SK-N-SH (cell line): ENCODE data around the gene VKORC1L1. TPM values are rescaled to one million over a fixed set of nuclear protein-coding genes. Genes with fewer than 3 reads are reported as not detected.

Experiments
- CTCF ChIA-PET: fragments of 300-600, 350-600 bp; formaldehyde crosslinking; extraction: SDS; loops from one replicate; lab custom pipeline; 2021; lab: Yijun Ruan, JAX
- POLR2A ChIA-PET: fragments of 350-600 bp; sonication (Branson Sonifier 250); formaldehyde crosslinking; extraction: SDS; loops from one replicate; lab custom pipeline; 2020; ENCODE audit warnings: antibody characterized with exemption, inconsistent platforms; lab: Yijun Ruan, JAX
- DNase-seq: peaks from one replicate; pipeline ENCODE4 v3.0.0; 2012
- H2AFZ ChIP-seq: fragments of 200-600 bp; sonication (generic); 2 replicates; pipeline ENCODE4 v1.8.1; 2016; ENCODE audit warnings: antibody characterized with exemption, mild to moderate bottlenecking, low read depth
- H3F3A ChIP-seq: fragments of 200-600 bp; sonication (generic); replicated peaks from 2 replicates; pipeline ENCODE3; 2016; ENCODE audit warnings: antibody characterized with exemption, mild to moderate bottlenecking; ENCODE audit not compliant: insufficient read depth
- H3K27ac ChIP-seq, 2 experiments: fragments of 200-500 bp in 1 of 2; fragments of 200-600 bp in 1 of 2; sonication (Bioruptor generic) in 1 of 2; sonication (generic), shearing (Covaris generic) in 1 of 2; 2 replicates each; pipeline versions ENCODE4 v1.5.1 to v1.6.1; 2014 to 2016; ENCODE audit warnings: low read depth in 2 of 2, inconsistent platforms in 1 of 2, low read length in 1 of 2, mild to moderate bottlenecking in 1 of 2, mixed read lengths in 1 of 2
- H3K27me3 ChIP-seq: fragments of 200-600 bp; sonication (generic), shearing (Covaris generic); 2 replicates; pipeline ENCODE4 v1.6.1; 2016; ENCODE audit warnings: mixed run types; ENCODE audit not compliant: insufficient read depth
- H3K36me3 ChIP-seq, 2 experiments: fragments of 200-500 bp in 1 of 2; fragments of 200-600 bp in 1 of 2; sonication (Bioruptor generic) in 1 of 2; sonication (generic) in 1 of 2; replicated peaks in 1 of 2; 2 replicates each; pipeline versions ENCODE3 to v1.5.1; 2014 to 2016; ENCODE audit warnings: low read length in 1 of 2, mild to moderate bottlenecking in 1 of 2; ENCODE audit not compliant: insufficient read depth in 2 of 2, control insufficient read depth in 1 of 2
- H3K4me1 ChIP-seq, 2 experiments: fragments of 200-500 bp in 1 of 2; fragments of 200-600 bp in 1 of 2; sonication (Bioruptor generic) in 1 of 2; sonication (generic), shearing (Covaris generic) in 1 of 2; 2 replicates each; pipeline versions ENCODE4 v1.5.1 to v1.6.1; 2014 to 2016; ENCODE audit warnings: low read depth in 1 of 2, low read length in 1 of 2, mixed run types in 1 of 2; ENCODE audit not compliant: insufficient read depth in 2 of 2, control insufficient read depth in 1 of 2
- H3K4me2 ChIP-seq: fragments of 200-600 bp; sonication (generic), shearing (Covaris generic); 2 replicates; pipeline ENCODE4 v1.6.1; 2017; ENCODE audit warnings: mixed run types
- H3K4me3 ChIP-seq, 2 experiments: fragments of 200-500 bp in 1 of 2; fragments of 200-600 bp in 1 of 2; sonication (Bioruptor generic) in 1 of 2; sonication (generic), shearing (Covaris generic) in 1 of 2; 2 replicates each; pipeline versions ENCODE4 v1.5.1 to v1.8.1; 2014 to 2016; ENCODE audit warnings: low read depth in 2 of 2, inconsistent platforms in 1 of 2, low read length in 1 of 2, mild to moderate bottlenecking in 1 of 2, mixed read lengths in 1 of 2, moderate library complexity in 1 of 2
- H3K79me2 ChIP-seq: fragments of 200-600 bp; sonication (generic); 2 replicates; pipeline ENCODE4 v1.8.1; 2017; ENCODE audit warnings: mild to moderate bottlenecking; ENCODE audit not compliant: insufficient read depth
- H3K9ac ChIP-seq: fragments of 200-600 bp; sonication (generic); 2 replicates; pipeline ENCODE4 v1.6.1; 2017; ENCODE audit warnings: mixed run types
- H3K9me2 ChIP-seq: fragments of 200-600 bp; sonication (generic); 2 replicates; pipeline ENCODE4 v1.6.1; 2017; ENCODE audit warnings: mixed run types
- H3K9me3 ChIP-seq: fragments of 200-600 bp; sonication (generic); 2 replicates; pipeline ENCODE4 v1.6.1; 2017; ENCODE audit warnings: mixed run types, mild to moderate bottlenecking, moderate library complexity
- H4K20me1 ChIP-seq: fragments of 200-600 bp; sonication (generic); 2 replicates; pipeline ENCODE4 v1.6.1; 2017; ENCODE audit warnings: mild to moderate bottlenecking, mixed run types; ENCODE audit not compliant: insufficient read depth
- FOSL2 ChIP-seq: IDR thresholded peaks from 2 replicates; pipeline ENCODE4 v1.4.0; 2012; ENCODE audit warnings: low read depth, mild to moderate bottlenecking, moderate library complexity, borderline replicate concordance
- FOXJ3 ChIP-seq: sonication (generic); formaldehyde crosslinking; IDR thresholded peaks from 2 replicates; pipeline ENCODE4 v1.5.1; 2020; ENCODE audit warnings: mild to moderate bottlenecking, missing genetic modification reagents
- GABPA ChIP-seq: IDR thresholded peaks from 2 replicates; pipeline ENCODE4 v1.4.0; 2012; ENCODE audit warnings: low read depth, mild to moderate bottlenecking
- GATA2 ChIP-seq: sonication (generic); formaldehyde crosslinking; IDR thresholded peaks from 2 replicates; pipeline ENCODE4 v1.5.0; 2020; ENCODE audit warnings: mild to moderate bottlenecking, missing genetic modification reagents
- JUND ChIP-seq: IDR thresholded peaks from 2 replicates; pipeline ENCODE4 v1.4.0; 2012
- MAX ChIP-seq: IDR thresholded peaks from 2 replicates; pipeline ENCODE4 v1.4.0; 2012; ENCODE audit warnings: low read depth
- MEF2A ChIP-seq: IDR thresholded peaks from 2 replicates; pipeline ENCODE4 v1.4.0; 2012; ENCODE audit warnings: low read depth, borderline replicate concordance
- MXI1 ChIP-seq: IDR thresholded peaks from 2 replicates; pipeline ENCODE4 v1.6.1; 2012; ENCODE audit warnings: mild to moderate bottlenecking, low read depth, low read length, improper control_type of control experiment
- NFIC ChIP-seq: IDR thresholded peaks from 2 replicates; pipeline ENCODE4 v1.4.0; 2012; ENCODE audit warnings: borderline replicate concordance
- NRF1 ChIP-seq: IDR thresholded peaks from 2 replicates; pipeline ENCODE4 v1.6.1; 2012; ENCODE audit warnings: low read depth, mild to moderate bottlenecking, low read length
- RAD21 ChIP-seq: IDR thresholded peaks from 2 replicates; pipeline ENCODE4 v1.6.1; 2012; ENCODE audit warnings: mild to moderate bottlenecking, low read length
- RCOR1 ChIP-seq: fragments of 150-350 bp; IDR thresholded peaks from 2 replicates; pipeline ENCODE4 v1.6.1; 2017; ENCODE audit warnings: antibody characterized with exemption, low read length
- RFX5 ChIP-seq: IDR thresholded peaks from 2 replicates; pipeline ENCODE4 v1.6.1; 2012; ENCODE audit warnings: mild to moderate bottlenecking, improper control_type of control experiment, low read length
- SIN3A ChIP-seq: IDR thresholded peaks from 2 replicates; pipeline ENCODE4 v1.6.1; 2012; ENCODE audit warnings: low read depth, mild to moderate bottlenecking, low read length, moderate library complexity, borderline replicate concordance
- SMC3 ChIP-seq: IDR thresholded peaks from 2 replicates; pipeline ENCODE4 v1.6.1; 2012; ENCODE audit warnings: low read depth, low read length, improper control_type of control experiment
- TCF12 ChIP-seq: IDR thresholded peaks from 2 replicates; pipeline ENCODE4 v1.4.0; 2012
- TEAD4 ChIP-seq: IDR thresholded peaks from 2 replicates; pipeline ENCODE4 v1.4.0; 2012; ENCODE audit warnings: mild to moderate bottlenecking, borderline replicate concordance; ENCODE audit not compliant: insufficient read depth
- YY1 ChIP-seq: IDR thresholded peaks from 2 replicates; pipeline ENCODE4 v1.4.0; 2012; ENCODE audit warnings: low read depth, mild to moderate bottlenecking
- ZBTB33 ChIP-seq: IDR thresholded peaks from 2 replicates; pipeline ENCODE4 v1.4.0; 2012; ENCODE audit warnings: low read depth, borderline replicate concordance
- WGBS: methylation state at CpG from one replicate; pipeline ENCODE4 v1.1.6; 2017; ENCODE audit warnings: low lambda C conversion rate; 5-methylcytosine and 5-hydroxymethylcytosine counted together
- polyA plus RNA-seq, 3 experiments: library from polyadenylated mRNA; depleted of rRNA; stranded (reverse); fragments of >200 nt; gene quantifications; 2 replicates each; pipeline ENCODE4 v1.2.3, GENCODE V29; 2012
- TF ChIP-seq, protein P1 (sequence below): fragments of 150-350 bp; IDR thresholded peaks from 2 replicates; pipeline ENCODE4 v1.6.1; 2017; ENCODE audit warnings: antibody characterized with exemption, low read length, low read depth, borderline replicate concordance
- TF ChIP-seq, protein P2 (sequence below): fragments of 200-600 bp; sonication (generic); IDR thresholded peaks from 2 replicates; pipeline ENCODE4 v1.6.1; 2017; ENCODE audit warnings: antibody characterized with exemption, mild to moderate bottlenecking, moderate library complexity

VKORC1L1 gene
- polyA plus RNA-seq, 1 of the 3 experiments (the other 2 are of a cell fraction) = 14.7 TPM

DNA sequence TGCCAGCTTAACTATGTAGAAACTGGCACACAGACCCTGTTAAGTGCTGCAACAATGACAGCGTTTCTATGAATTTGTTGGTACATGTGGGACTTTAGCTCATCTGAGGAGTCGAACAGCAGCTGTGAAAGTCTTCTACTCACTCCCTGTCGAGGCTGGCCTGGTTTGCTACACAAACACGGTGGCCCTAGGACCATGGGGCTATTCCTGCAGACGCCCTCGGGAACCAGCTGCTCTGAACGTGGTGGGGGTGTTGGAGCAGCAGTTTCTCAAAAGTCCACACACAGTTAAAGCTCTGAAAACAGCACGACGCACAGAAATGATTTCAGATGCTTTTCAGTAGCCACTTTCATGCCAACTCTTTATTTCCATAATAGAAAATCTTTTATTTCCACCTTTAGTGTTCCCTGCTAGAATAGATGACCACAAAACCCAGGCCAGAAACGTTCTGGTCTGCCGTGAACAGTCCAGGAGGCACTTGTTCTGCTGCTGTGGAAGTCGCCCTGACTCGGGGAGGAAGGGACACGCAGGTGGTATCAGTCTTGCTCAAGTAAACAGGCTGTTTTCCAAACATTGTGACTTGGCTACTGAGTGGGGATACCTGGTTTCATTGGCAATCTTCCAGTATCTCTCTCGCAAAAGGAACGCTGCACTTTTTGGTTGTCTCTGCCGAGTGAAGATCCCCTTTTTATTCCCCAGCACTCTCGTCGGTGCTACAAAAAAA lies 87.6 kb downstream of the VKORC1L1 start:
- Histone ChIP-seq H3K4me2 (no peak overlapping the region), H4K20me1 (no peaks in the 10 kb centered on the region), H3K9me3 (no peaks in the 10 kb centered on the region), H2AFZ (no peak overlapping the region), H3K79me2 (no peaks in the 10 kb centered on the region), H3K9ac (no peak overlapping the region), H3K9me2 (no peaks in the 10 kb centered on the region), H3K36me3 (peaks cover 48 to 67% of the 10 kb centered on the region in 2 experiments), H3K4me1 (no peaks in the 10 kb centered on the region), H3K27ac (no peak overlapping the region), H3K27me3 (no peaks in the 10 kb centered on the region), H3K4me3 (no peak overlapping the region), H3F3A (peaks cover 11% of the 10 kb centered on the region)
- DNase-seq = no peak
- WGBS = 86% methylated on average over 19 of the region's 19 CpGs
- POLR2A ChIA-PET = no interaction called here
- CTCF ChIA-PET = no interaction called here
- TF ChIP-seq FOXJ3 (no peak), RFX5 (no peak), SMC3 (no peak), GATA2 (CRISPR knock-in tag) (no peak), TCF12 (no peak), RAD21 (no peak), MAX (no peak), GABPA (no peak), TEAD4 (no peak), RCOR1 (no peak), FOSL2 (no peak), SIN3A (no peak), NRF1 (no peak), JUND (no peak), MXI1 (no peak)
- TF ChIP-seq, protein P1, sequence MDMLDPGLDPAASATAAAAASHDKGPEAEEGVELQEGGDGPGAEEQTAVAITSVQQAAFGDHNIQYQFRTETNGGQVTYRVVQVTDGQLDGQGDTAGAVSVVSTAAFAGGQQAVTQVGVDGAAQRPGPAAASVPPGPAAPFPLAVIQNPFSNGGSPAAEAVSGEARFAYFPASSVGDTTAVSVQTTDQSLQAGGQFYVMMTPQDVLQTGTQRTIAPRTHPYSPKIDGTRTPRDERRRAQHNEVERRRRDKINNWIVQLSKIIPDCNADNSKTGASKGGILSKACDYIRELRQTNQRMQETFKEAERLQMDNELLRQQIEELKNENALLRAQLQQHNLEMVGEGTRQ = no peak

DNA sequence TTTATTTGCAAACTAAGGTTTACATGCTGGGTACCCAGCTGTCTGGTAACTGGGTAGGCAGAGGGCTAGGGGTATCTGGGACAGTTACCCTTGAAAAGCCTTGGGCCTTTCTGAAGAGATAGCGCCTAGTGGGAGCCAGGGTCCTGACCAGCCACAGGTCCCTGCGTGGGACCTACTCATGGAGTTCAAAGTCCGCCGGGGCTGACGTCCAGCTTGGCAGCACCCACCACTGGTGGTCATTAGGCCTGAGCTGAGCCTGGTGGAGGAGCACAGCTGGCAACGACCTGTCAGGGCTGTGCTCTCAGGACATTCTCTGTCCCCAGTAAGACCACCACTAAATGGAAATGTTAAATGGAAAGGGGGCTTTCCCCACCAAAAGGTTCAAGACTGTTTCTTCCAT lies 89.2 kb downstream of the VKORC1L1 start:
- DNase-seq = no peak
- no peaks in the 10 kb centered on the region for H3K27me3 ChIP-seq
- no peak overlapping the region for H3K9ac ChIP-seq
- H4K20me1 ChIP-seq = no peaks in the 10 kb centered on the region
- peaks cover 43 to 67% of the 10 kb centered on the region in 2 experiments for H3K36me3 ChIP-seq
- H3K4me2 ChIP-seq = no peak overlapping the region
- no peaks in the 10 kb centered on the region for H3K79me2 ChIP-seq
- H3K4me3 ChIP-seq = no peak overlapping the region
- 91% methylated on average over 5 of the region's 6 CpGs for WGBS
- CTCF ChIA-PET = interaction anchor here (1.3 kb wide), 1 partner anchor 20 kb away, joined by 3 read pairs; the partner anchor contains the start of gene GUSB
- no peaks in the 10 kb centered on the region for H3K4me1 ChIP-seq
- peaks cover 11% of the 10 kb centered on the region for H3F3A ChIP-seq
- TF ChIP-seq ZBTB33 = no peak
- no peak for TF ChIP-seq MXI1
- no peak for TF ChIP-seq MEF2A
- no peak for TF ChIP-seq FOSL2
- no peak for TF ChIP-seq NFIC
- TF ChIP-seq YY1 = no peak
- no peak for TF ChIP-seq FOXJ3
- TF ChIP-seq, protein P2, sequence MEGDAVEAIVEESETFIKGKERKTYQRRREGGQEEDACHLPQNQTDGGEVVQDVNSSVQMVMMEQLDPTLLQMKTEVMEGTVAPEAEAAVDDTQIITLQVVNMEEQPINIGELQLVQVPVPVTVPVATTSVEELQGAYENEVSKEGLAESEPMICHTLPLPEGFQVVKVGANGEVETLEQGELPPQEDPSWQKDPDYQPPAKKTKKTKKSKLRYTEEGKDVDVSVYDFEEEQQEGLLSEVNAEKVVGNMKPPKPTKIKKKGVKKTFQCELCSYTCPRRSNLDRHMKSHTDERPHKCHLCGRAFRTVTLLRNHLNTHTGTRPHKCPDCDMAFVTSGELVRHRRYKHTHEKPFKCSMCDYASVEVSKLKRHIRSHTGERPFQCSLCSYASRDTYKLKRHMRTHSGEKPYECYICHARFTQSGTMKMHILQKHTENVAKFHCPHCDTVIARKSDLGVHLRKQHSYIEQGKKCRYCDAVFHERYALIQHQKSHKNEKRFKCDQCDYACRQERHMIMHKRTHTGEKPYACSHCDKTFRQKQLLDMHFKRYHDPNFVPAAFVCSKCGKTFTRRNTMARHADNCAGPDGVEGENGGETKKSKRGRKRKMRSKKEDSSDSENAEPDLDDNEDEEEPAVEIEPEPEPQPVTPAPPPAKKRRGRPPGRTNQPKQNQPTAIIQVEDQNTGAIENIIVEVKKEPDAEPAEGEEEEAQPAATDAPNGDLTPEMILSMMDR = no peak
- H3K27ac ChIP-seq = no peak overlapping the region
- H3K9me3 ChIP-seq = no peaks in the 10 kb centered on the region
- H2AFZ ChIP-seq = no peak overlapping the region
- no peaks in the 10 kb centered on the region for H3K9me2 ChIP-seq
- POLR2A ChIA-PET = no interaction called here
